Measurements from ENCODE around the gene RAD51B. TPM values are rescaled to one million over a fixed set of nuclear protein-coding genes. Genes with fewer than 3 reads are reported as not detected.

RAD51B gene
- total RNA-seq, 6 donors from 2014 or later, result 10.6 to 63.9 (median 18.4) TPM

DNA sequence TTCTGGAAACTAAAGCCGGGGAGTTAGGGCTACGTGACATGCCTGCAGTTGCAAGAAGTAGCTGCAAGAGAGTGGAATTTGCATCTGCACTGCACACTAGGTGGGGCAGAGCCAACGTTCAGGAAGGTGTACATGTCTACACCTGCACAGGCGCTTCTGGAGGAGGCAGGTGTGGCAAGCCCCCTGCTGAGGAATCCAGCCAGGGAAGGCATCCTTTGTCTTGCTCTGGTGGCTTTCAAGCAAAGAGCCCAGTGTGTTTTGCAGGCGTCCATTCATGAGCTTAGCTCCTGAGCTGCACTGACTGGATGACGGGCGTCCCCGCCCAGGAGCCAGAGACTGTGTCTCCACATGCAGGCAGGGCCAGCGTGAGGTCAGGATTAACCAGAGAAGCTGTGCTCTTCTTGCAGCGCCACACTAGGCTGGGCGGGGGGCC is 856.9 kb downstream of the RAD51B start:
- ATAC-seq (ENCODE audit: low FRiP score in 2 of 2), result no peak
- H3K27ac ChIP-seq, result no peak overlapping the region
- H3K4me1 ChIP-seq, result peaks cover 11 to 27% (median 18%) of the 10 kb centered on the region in 4 donors
- no peak overlapping the region for H3K4me3 ChIP-seq
- no peaks in the 10 kb centered on the region for H3K36me3 ChIP-seq
- H3K9me3 ChIP-seq, result no peaks in the 10 kb centered on the region
- 92 to 94% methylated on average over 8 to 11 of the region's 11 CpGs for WGBS, 2 donors
- H3K27me3 ChIP-seq, result no peaks in the 10 kb centered on the region
- no peak for DNase-seq
- TF ChIP-seq POLR2A (IDR thresholded peaks at IDR 0.05) (no peak), EP300 (IDR thresholded peaks at IDR 0.05) (no peak), POLR2AphosphoS5 (IDR thresholded peaks at IDR 0.05) (no peak)
- TF ChIP-seq, protein P1, sequence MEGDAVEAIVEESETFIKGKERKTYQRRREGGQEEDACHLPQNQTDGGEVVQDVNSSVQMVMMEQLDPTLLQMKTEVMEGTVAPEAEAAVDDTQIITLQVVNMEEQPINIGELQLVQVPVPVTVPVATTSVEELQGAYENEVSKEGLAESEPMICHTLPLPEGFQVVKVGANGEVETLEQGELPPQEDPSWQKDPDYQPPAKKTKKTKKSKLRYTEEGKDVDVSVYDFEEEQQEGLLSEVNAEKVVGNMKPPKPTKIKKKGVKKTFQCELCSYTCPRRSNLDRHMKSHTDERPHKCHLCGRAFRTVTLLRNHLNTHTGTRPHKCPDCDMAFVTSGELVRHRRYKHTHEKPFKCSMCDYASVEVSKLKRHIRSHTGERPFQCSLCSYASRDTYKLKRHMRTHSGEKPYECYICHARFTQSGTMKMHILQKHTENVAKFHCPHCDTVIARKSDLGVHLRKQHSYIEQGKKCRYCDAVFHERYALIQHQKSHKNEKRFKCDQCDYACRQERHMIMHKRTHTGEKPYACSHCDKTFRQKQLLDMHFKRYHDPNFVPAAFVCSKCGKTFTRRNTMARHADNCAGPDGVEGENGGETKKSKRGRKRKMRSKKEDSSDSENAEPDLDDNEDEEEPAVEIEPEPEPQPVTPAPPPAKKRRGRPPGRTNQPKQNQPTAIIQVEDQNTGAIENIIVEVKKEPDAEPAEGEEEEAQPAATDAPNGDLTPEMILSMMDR (IDR thresholded peaks at IDR 0.05), result no peak

DNA sequence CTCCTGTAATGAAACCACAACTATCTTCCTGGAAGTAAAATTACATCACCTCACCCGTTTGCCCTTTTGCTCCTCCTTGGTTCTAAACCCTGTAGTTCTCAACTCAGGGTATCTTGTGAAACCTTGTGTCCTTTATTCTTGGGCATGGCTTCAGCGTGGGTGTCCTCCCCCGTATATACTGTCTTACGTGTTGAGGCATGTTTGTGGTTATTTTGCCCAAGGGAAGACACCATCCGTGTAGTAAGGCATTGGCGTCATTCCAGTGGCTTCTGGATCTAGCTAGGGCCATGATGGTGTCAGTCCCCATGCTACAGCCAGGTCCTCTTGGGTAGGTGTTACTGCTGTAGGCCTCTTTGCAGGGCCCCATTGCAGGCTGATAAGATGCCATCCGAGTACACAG is 857.9 kb downstream of the RAD51B start:
- no peak for DNase-seq
- peak in 1 of 2 donors; percentile 22 for ATAC-seq (ENCODE audit: low FRiP score in 2 of 2)
- 62 to 89% methylated on average over 7 of the region's 7 CpGs for WGBS, 2 donors
- H3K9me3 ChIP-seq, result no peaks in the 10 kb centered on the region
- H3K36me3 ChIP-seq, result no peaks in the 10 kb centered on the region
- no peak overlapping the region for H3K4me3 ChIP-seq
- H3K27me3 ChIP-seq, result no peaks in the 10 kb centered on the region
- no peak overlapping the region for H3K27ac ChIP-seq
- H3K4me1 ChIP-seq, result peaks cover 20 to 33% (median 25%) of the 10 kb centered on the region in 4 donors
- no peak for TF ChIP-seq EP300 (IDR thresholded peaks at IDR 0.05)
- TF ChIP-seq POLR2AphosphoS5 (IDR thresholded peaks at IDR 0.05), result no peak
- TF ChIP-seq, protein P1 (IDR thresholded peaks at IDR 0.05), result no peak
- TF ChIP-seq POLR2A (IDR thresholded peaks at IDR 0.05), result no peak

DNA sequence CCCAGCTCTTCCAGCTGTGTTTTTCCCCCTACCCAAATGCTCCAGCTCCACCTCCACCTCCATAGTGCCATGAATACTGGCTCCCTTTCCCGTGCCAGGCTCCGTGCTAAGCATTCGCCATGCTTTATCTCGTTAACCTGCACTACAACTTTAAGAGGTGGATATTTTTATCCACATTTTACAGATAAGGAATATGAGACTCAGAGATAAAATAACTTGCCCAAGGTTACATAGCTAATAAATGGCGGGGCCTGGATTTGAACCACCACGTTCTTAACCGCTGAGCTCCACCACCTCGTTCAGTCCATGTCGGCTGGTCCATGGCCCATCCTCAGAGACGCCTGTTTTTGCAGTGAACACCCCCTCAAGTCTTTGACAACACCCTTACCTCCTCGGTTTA is 858.3 kb downstream of the RAD51B start:
- ATAC-seq (ENCODE audit: low FRiP score in 2 of 2) (no peak), DNase-seq (no peak)
- TF ChIP-seq, protein P1 (IDR thresholded peaks at IDR 0.05), result no peak
- no peak for TF ChIP-seq EP300 (IDR thresholded peaks at IDR 0.05)
- TF ChIP-seq POLR2A (IDR thresholded peaks at IDR 0.05), result no peak
- TF ChIP-seq POLR2AphosphoS5 (IDR thresholded peaks at IDR 0.05), result no peak
- no peaks in the 10 kb centered on the region for H3K27me3 ChIP-seq
- no peak overlapping the region for H3K4me3 ChIP-seq
- no peak overlapping the region for H3K27ac ChIP-seq
- H3K4me1 ChIP-seq, result peaks cover 22 to 33% (median 25%) of the 10 kb centered on the region in 4 donors
- H3K36me3 ChIP-seq, result no peaks in the 10 kb centered on the region
- 86 to 90% methylated on average over 11 of the region's 11 CpGs for WGBS, 2 donors
- no peaks in the 10 kb centered on the region for H3K9me3 ChIP-seq

DNA sequence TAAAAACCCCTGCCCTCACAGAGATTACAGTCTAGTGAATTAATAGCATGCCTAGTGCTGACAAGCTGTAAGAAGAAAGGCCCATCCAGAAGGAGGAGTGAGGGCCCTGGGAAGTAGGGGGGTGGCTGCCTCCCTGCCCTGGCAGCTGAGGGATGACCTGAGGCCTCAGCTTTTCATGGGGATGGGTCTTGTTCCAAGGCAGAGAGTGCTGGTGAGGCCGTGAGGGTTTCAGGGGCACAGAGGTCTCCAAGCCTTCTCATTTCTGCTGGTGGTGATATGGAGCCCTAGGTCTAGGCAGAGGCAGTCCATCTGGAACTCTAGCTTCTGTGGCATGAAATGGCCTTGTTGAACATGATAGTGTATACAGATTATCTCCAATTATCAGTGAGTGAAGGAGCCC is 858.9 kb downstream of the RAD51B start:
- no peaks in the 10 kb centered on the region for H3K36me3 ChIP-seq
- TF ChIP-seq POLR2A (IDR thresholded peaks at IDR 0.05), result no peak
- no peak overlapping the region for H3K4me3 ChIP-seq
- no peak for ATAC-seq (ENCODE audit: low FRiP score in 2 of 2)
- no peaks in the 10 kb centered on the region for H3K9me3 ChIP-seq
- H3K4me1 ChIP-seq, result peaks cover 27 to 38% (median 30%) of the 10 kb centered on the region in 4 donors
- no peak for DNase-seq
- WGBS, 2 donors, result 100% methylated on average over 1 of the region's 1 CpG; no CpG with 5 or more reads in 1 of the 2 donors
- H3K27me3 ChIP-seq, result no peaks in the 10 kb centered on the region
- H3K27ac ChIP-seq, result no peak overlapping the region

DNA sequence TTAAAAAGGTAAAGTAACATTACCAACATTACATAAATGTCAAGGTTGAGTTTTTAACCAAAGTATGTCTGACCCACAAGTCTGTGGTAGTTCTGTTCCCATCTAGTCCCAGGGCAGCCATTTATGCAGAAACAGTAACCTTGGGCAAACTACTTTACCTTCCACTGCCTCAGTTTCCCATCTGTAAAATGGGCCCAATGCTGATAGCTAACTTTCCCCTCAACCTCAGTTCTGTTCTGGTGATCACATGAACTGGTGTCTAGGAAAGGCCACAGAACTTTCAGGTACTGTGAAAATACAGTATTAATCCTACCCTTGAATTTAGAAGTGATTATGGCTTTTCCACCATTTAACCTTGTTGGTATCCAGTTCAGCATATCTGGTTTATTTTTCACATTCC is 859.7 kb downstream of the RAD51B start:
- no peaks in the 10 kb centered on the region for H3K27me3 ChIP-seq
- DNase-seq, result no peak
- peaks cover 35 to 45% (median 38%) of the 10 kb centered on the region in 4 donors for H3K4me1 ChIP-seq
- no peaks in the 10 kb centered on the region for H3K36me3 ChIP-seq
- TF ChIP-seq POLR2A (IDR thresholded peaks at IDR 0.05) (no peak), POLR2AphosphoS5 (IDR thresholded peaks at IDR 0.05) (no peak), EP300 (IDR thresholded peaks at IDR 0.05) (no peak)
- TF ChIP-seq, protein P1 (IDR thresholded peaks at IDR 0.05), result no peak
- no peak for ATAC-seq (ENCODE audit: low FRiP score in 2 of 2)
- no peak overlapping the region for H3K4me3 ChIP-seq
- no peak overlapping the region for H3K27ac ChIP-seq
- no peaks in the 10 kb centered on the region for H3K9me3 ChIP-seq

All from upper lobe of left lung (tissue), 6 donors.